ENCODE results near the gene TTC38. TPM values are rescaled to one million over a fixed set of nuclear protein-coding genes. Genes with fewer than 3 reads are reported as not detected.
"Not testable (repeated sequence)": the region's sequence is repeated elsewhere in the genome, so short reads cannot be mapped to it uniquely, and the experiment has no call there.

The TTC38 gene
- total RNA-seq, 1 donor from 2014 or later = 19.4 TPM

- DNase-seq (ENCODE audit: low read depth in 2 of 2) = no peak
Measured at GRCh38 chr22:46295277-46295971, 27.6 kb downstream of the TTC38 start.

GRCh38 chr22:46296257-46297150, 28.7 kb downstream of the TTC38 start, which contains the start of gene GTSE1:
TSS of gene GTSE1 (plus strand) at chr22:46296870. CDS start at chr22:46297401, 531 bp downstream.
- peak; percentile 95 to 98 for DNase-seq (ENCODE audit: low read depth in 2 of 2)

- DNase-seq (ENCODE audit: low read depth in 2 of 2) = peak in 1 of 2 donors; percentile 43
Measured at GRCh38 chr22:46297151-46297812, 29.5 kb downstream of the TTC38 start.

GRCh38 chr22:46299101-46299500, 31.3 kb downstream of the TTC38 start:
- no peak for DNase-seq (ENCODE audit: low read depth in 2 of 2)

GRCh38 chr22:46300491-46300890, 32.7 kb downstream of the TTC38 start:
- no peak for DNase-seq (ENCODE audit: low read depth in 2 of 2)

GRCh38 chr22:46303347-46303965, 35.6 kb downstream of the TTC38 start:
- DNase-seq (ENCODE audit: low read depth in 2 of 2) = no peak

GRCh38 chr22:46308283-46308988, 40.6 kb downstream of the TTC38 start:
- no peak for DNase-seq (ENCODE audit: low read depth in 2 of 2)

GRCh38 chr22:46309526-46310085, 41.8 kb downstream of the TTC38 start:
- no peak for DNase-seq (ENCODE audit: low read depth in 2 of 2)

GRCh38 chr22:46312056-46312455, 44.2 kb downstream of the TTC38 start:
- no peak for DNase-seq (ENCODE audit: low read depth in 2 of 2)

- DNase-seq (ENCODE audit: low read depth in 2 of 2) = not testable (repeated sequence)
Measured at GRCh38 chr22:46312848-46313247, 45.0 kb downstream of the TTC38 start.

GRCh38 chr22:46315976-46316375, 48.2 kb downstream of the TTC38 start:
- DNase-seq (ENCODE audit: low read depth in 2 of 2) = no peak

- no peak for DNase-seq (ENCODE audit: low read depth in 2 of 2)
Measured at GRCh38 chr22:46317646-46318045, 49.8 kb downstream of the TTC38 start.

- no peak for DNase-seq (ENCODE audit: low read depth in 2 of 2)
Measured at GRCh38 chr22:46318576-46318975, 50.8 kb downstream of the TTC38 start.

GRCh38 chr22:46319319-46319718, 51.5 kb downstream of the TTC38 start:
- DNase-seq (ENCODE audit: low read depth in 2 of 2) = no peak

GRCh38 chr22:46320166-46320710, 52.4 kb downstream of the TTC38 start:
- DNase-seq (ENCODE audit: low read depth in 2 of 2) = no peak

- no peak for DNase-seq (ENCODE audit: low read depth in 2 of 2)
Measured at GRCh38 chr22:46320716-46321386, 53.0 kb downstream of the TTC38 start.

- DNase-seq (ENCODE audit: low read depth in 2 of 2) = no peak
Measured at GRCh38 chr22:46322711-46323110, 54.9 kb downstream of the TTC38 start.

GRCh38 chr22:46323162-46323561, 55.4 kb downstream of the TTC38 start:
- no peak for DNase-seq (ENCODE audit: low read depth in 2 of 2)

GRCh38 chr22:46326066-46326680, 58.4 kb downstream of the TTC38 start:
- DNase-seq (ENCODE audit: low read depth in 2 of 2) = no peak

Data from dermis microvascular lymphatic vessel endothelial cell (primary cell).